ENCODE results near the gene SYNGAP1. TPM values are rescaled to one million over a fixed set of nuclear protein-coding genes. Genes with fewer than 3 reads are reported as not detected.
A peak's percentile ranks its signal among the peaks of the same experiment; 100 is the strongest.
"Not testable (repeated sequence)": the region's sequence is repeated elsewhere in the genome, so short reads cannot be mapped to it uniquely, and the experiment has no call there.

The SYNGAP1 gene
- total RNA-seq, 1 donor from 2014 or later = 5.2 TPM

- no peak for DNase-seq (ENCODE audit: missing footprints)
- ATAC-seq = no peak
- intact Hi-C loops (cut with DNase I) = no loop called here
Measured at GRCh38 chr6:33450434-33450833, 30.6 kb downstream of the SYNGAP1 start.

- intact Hi-C loops (cut with DNase I) = no loop called here
- no peak for ATAC-seq
- no peak for DNase-seq (ENCODE audit: missing footprints)
Measured at GRCh38 chr6:33451606-33452005, 31.7 kb downstream of the SYNGAP1 start.

- DNase-seq (ENCODE audit: missing footprints) = no peak
- intact Hi-C loops (cut with DNase I) = no loop called here
- ATAC-seq = no peak
Measured at GRCh38 chr6:33452496-33452895, 32.6 kb downstream of the SYNGAP1 start.

- intact Hi-C loops (cut with DNase I) = loop anchor here (1.0 to 2.0 kb wide), 2 partner anchors 43 to 117 kb away; no protein-coding TSS in a partner anchor
- ATAC-seq = no peak
- no peak for DNase-seq (ENCODE audit: missing footprints)
Measured at GRCh38 chr6:33453393-33454008, 33.6 kb downstream of the SYNGAP1 start.

DNA sequence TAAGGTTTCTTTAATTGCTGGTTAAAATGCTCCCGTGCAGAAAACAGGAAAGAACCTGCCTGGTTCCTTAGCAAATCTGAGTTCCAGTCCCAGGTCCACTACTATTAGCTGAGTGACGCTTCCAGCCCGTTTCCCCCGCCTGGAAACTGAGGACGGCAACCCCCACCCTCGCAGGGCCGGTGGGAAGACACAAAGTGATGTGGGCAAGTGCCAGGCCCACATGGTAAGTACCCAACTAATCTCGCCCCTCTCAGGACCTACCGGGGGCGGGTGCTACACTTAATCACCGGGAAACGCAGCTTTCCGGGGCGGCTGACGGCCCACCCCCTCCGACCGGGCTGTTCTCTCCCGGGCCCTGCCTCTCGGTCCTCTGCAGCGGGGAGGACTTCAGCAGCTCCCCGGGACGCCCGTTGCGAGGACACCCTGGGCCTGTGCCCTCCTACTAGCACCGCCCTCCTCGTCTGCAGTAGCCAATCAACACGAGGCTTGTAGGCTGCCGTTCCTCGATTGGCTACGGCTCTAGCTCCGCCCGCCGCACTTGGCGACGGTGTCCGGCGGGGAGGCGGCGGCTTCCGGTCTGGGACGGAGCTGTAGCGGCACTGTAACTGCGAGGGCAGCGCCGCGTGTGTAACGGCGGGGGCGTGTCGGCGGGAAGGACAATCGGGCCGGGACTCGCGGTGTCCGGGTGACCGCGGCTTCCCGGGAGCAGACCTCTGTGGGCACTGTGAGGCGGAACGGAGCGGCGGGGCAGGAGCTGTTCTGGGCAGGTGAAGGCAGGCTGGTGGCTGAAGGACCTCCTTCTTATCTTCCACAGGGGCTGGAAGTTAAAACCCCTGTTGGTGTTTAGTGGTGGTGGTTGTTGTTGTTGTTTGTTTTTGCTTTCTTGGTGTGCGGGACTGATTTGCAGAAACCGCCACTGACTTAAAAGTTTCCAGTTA is 34.4 kb downstream of the SYNGAP1 start, which contains the start of gene ZBTB9:
Gene ZBTB9, plus strand, starts transcription at position 568 of the 938 bp plus-strand sequence. CDS start 525 bp downstream, outside the sequence.
- ATAC-seq = peak; percentile 99
- peak; percentile 98 for DNase-seq (ENCODE audit: missing footprints)
- intact Hi-C loops (cut with DNase I) = loop anchor here (1.0 to 2.0 kb wide), 2 partner anchors 44 to 117 kb away; no protein-coding TSS in a partner anchor

DNA sequence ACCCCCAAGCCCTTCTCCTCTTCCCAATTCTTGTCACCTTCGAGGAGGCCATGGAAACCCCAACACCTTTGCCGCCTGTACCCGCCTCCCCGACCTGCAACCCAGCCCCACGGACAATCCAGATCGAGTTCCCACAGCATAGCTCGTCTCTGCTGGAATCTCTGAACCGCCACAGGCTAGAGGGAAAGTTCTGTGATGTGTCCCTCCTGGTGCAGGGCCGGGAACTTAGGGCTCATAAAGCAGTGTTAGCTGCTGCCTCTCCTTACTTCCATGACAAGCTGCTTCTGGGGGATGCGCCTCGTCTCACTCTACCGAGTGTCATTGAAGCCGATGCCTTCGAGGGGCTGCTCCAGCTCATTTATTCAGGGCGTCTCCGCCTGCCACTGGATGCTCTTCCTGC is 35.2 kb downstream of the SYNGAP1 start:
- no peak for DNase-seq (ENCODE audit: missing footprints)
- intact Hi-C loops (cut with DNase I) = loop anchor here (2.0 kb wide), 1 partner anchor 116 kb away; no protein-coding TSS in a partner anchor
- ATAC-seq = no peak

DNA sequence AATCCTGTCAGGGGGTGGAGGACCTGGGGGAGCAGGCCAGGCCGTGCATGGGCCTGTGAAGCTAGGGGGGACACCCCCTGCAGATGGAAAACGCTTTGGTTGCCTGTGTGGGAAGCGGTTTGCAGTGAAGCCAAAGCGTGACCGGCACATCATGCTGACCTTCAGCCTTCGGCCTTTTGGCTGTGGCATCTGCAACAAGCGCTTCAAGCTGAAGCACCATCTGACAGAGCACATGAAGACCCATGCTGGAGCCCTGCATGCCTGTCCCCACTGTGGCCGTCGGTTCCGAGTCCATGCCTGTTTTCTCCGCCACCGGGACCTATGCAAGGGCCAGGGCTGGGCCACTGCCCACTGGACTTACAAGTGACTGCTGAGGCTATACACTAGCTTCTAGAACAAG is 36.3 kb downstream of the SYNGAP1 start:
- no peak for ATAC-seq
- intact Hi-C loops (cut with DNase I) = no loop called here
- DNase-seq (ENCODE audit: missing footprints) = no peak

DNA sequence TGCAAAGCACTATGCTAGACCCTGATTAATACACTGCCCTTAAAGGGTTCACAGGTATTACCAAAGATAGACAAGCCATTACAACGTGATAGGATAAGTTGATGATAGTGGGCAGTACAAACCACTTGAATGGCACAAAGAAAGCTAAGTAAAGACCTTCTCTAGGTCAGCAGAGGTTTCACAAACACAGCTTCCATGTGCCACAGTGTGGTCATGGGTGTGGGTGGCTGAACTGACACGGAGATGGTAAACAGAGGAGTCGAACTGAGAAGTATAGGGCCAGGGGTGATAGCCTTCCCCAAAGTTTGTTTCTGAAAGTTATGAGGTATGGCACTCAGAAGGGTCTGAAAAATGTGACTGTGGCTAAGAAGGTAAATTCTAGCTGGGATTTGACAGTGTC is 38.8 kb downstream of the SYNGAP1 start:
- no peak for ATAC-seq
- intact Hi-C loops (cut with DNase I) = no loop called here
- DNase-seq (ENCODE audit: missing footprints) = no peak

DNA sequence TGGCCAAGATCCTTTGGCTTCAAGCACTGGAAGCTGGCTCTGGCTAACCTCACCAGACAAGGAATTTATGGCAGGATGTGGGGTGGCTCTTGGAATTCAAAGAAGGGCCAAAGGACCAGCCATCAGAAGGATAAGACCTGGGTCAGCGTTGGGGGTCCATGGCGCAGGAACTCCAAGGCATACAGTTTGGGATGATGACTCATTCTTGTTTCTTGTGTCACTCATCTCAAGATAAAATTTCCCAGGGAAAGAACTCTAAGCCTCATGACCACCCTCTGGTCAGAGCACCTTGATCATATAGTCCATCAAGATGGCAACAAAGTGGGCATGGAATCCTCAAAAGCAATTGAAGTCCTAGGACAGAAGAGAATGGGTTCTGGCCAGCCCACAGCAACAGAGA is 39.4 kb downstream of the SYNGAP1 start:
- intact Hi-C loops (cut with DNase I) = no loop called here
- DNase-seq (ENCODE audit: missing footprints) = no peak
- ATAC-seq = no peak

- DNase-seq (ENCODE audit: missing footprints) = no peak
- no peak for ATAC-seq
- intact Hi-C loops (cut with DNase I) = no loop called here
Measured at GRCh38 chr6:33466075-33466735, 46.3 kb downstream of the SYNGAP1 start.

DNA sequence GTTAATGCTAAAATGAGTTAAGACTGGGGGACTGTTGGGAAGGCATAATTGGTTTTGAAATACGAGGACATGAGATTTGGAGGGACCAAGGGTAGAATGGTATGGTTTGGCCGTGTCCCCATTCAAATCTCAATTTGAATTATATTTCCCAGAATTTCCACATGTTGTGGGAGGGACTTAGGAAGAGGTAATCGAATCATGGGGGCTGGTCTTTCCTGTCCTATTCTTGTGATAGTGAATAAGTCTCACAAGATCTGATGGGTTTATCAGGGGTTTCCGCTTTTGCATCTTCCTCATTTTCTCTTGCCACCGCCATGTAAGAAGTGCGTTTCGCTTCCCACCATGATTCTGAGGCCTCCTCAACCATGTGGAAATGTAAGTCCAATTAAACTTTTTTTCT is 47.2 kb downstream of the SYNGAP1 start:
- intact Hi-C loops (cut with DNase I) = no loop called here
- ATAC-seq (no peak), DNase-seq (ENCODE audit: missing footprints) (no peak)

DNA sequence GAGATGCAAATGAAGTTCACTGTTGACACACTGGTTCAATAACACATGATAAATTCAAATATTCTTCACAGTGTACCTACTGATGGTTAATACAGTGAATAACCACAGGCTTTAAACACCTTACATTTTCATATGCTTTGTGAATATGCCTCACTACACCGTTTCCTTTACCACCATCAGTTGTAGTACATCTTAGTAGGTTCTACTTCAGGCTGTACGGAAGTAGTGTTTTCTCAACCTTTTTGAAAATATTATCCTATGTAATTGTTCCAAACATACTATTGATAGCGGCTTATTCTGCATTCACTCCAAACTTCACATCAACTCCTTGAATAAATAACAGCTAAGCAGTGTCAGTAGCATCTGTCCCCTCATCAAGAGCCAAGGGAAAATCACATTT is 49.8 kb downstream of the SYNGAP1 start:
- ATAC-seq (no peak), DNase-seq (ENCODE audit: missing footprints) (no peak)
- intact Hi-C loops (cut with DNase I) = no loop called here

GRCh38 chr6:33477864-33478263 is 58.0 kb downstream of the SYNGAP1 start:
- intact Hi-C loops (cut with DNase I) = no loop called here
- DNase-seq (ENCODE audit: missing footprints) (no peak), ATAC-seq (no peak)

GRCh38 chr6:33481192-33481591 is 61.3 kb downstream of the SYNGAP1 start:
- intact Hi-C loops (cut with DNase I) = no loop called here
- DNase-seq (ENCODE audit: missing footprints) = no peak
- ATAC-seq = no peak

- intact Hi-C loops (cut with DNase I); ATAC-seq; DNase-seq (ENCODE audit: missing footprints): not testable (repeated sequence)
Measured at GRCh38 chr6:33482620-33483019, 62.8 kb downstream of the SYNGAP1 start.

DNA sequence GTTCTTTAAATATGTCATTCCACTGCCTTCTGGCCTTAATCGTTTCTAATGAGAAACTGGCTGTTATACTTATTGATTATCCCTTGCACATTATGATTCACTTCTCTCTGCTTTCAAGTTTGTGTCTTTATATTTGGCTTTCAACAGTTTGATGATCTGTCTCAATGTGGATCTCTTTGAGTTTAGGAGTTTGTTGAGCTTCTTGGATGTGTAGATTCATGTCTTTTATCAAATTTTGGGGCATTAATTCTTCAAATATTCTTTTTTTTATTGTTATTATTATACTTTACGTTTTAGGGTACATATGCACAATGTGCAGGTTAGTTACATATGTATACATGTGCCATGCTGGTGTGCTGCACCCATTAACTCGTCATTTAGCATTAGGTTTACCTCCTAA is 63.8 kb downstream of the SYNGAP1 start:
- DNase-seq (ENCODE audit: missing footprints) (no peak), ATAC-seq (no peak)
- intact Hi-C loops (cut with DNase I) = no loop called here

GRCh38 chr6:33484673-33485262 is 64.9 kb downstream of the SYNGAP1 start:
- ATAC-seq; DNase-seq (ENCODE audit: missing footprints); intact Hi-C loops (cut with DNase I): not testable (repeated sequence)

DNA sequence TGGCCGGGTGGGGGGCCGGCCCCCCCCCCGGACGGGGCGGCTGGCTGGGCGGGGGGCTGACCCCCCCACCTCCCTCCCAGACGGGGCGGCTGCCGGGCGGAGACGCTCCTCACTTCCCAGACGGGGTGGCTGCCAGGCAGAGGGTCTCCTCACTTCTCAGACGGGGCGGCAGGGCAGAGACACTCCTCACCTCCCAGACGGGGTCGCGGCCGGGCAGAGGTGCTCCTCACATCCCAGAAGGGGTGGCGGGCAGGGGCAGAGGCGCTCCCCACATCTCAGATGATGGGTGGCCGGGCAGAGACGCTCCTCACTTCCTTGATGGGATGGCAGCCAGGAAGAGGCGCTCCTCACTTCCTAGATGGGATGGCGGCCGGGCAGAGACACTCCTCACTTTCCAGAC is 65.8 kb downstream of the SYNGAP1 start:
- intact Hi-C loops (cut with DNase I); ATAC-seq; DNase-seq (ENCODE audit: missing footprints): not testable (repeated sequence)

DNA sequence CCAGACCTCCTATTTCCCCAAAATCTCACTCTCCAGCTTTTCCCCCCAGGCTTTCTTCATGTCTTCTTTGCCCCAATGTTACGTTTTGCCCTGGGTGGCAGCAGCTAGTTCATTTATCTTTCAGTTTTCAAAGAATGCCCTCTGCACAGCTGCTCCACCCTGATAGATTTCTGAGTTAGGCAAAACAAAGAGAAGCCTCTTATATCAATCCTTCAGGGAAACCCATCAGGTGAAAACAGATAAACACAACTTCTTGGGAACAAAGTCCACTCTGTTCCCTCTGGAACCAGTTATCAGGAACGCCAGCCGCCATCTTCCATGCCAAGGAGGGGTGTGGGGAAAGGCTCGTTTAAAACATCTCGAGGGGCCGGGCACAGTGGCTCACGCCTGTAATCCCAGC is 68.5 kb downstream of the SYNGAP1 start:
- DNase-seq (ENCODE audit: missing footprints) (no peak), ATAC-seq (no peak)
- intact Hi-C loops (cut with DNase I) = no loop called here

Measured in Right ventricle myocardium inferior (tissue), 1 donor.